Natural killer cell (primary cell): Measurements from ENCODE around the gene PRKCG. TPM values are rescaled to one million over a fixed set of nuclear protein-coding genes. Genes with fewer than 3 reads are reported as not detected.

Experiments used
- ATAC-seq, 3 donors: fragments of 150-1000 bp in 2 of 3; fragments of 200-7000 bp in 1 of 3; cut with Tn5 transposase; 1 replicate in 1 of 3; 2 replicates in 2 of 3; pipeline ENCODE4 v1.10.0; 2021; ENCODE audit warnings: mild to moderate bottlenecking in 2 of 3, moderate library complexity in 2 of 3
- DNase-seq, 2 donors: peaks; one replicate each; pipeline versions ENCODE4 v3.0.0 to v3.0.0-alpha.2; 2013 to 2021; ENCODE audit warnings: mixed read lengths in 1 of 2
- H3K27ac ChIP-seq: one replicate; pipeline ENCODE4 v1.5.1; 2013; ENCODE audit warnings: mild to moderate bottlenecking, low read length
- H3K27me3 ChIP-seq: one replicate; pipeline ENCODE4 v1.6.1; 2013; ENCODE audit warnings: low read length; ENCODE audit not compliant: control insufficient read depth, insufficient read depth
- H3K36me3 ChIP-seq: one replicate; pipeline ENCODE4 v1.6.1; 2013; ENCODE audit warnings: low read length; ENCODE audit not compliant: control insufficient read depth, insufficient read depth
- H3K4me1 ChIP-seq: one replicate; pipeline ENCODE4 v1.6.1; 2013; ENCODE audit warnings: low read length; ENCODE audit not compliant: control insufficient read depth, insufficient read depth
- H3K4me3 ChIP-seq: one replicate; pipeline ENCODE4 v1.5.1; 2013; ENCODE audit warnings: low read length
- H3K9me3 ChIP-seq: one replicate; pipeline ENCODE4 v1.6.1; 2013; ENCODE audit warnings: low read length; ENCODE audit not compliant: control insufficient read depth, insufficient read depth
- H3K27ac Mint-ChIP-seq, 2 donors: one replicate each; pipeline ENCODE4 v1.8.0; 2022; ENCODE audit warnings: mild to moderate bottlenecking in 2 of 2, mixed read lengths in 2 of 2, moderate library complexity in 1 of 2
- H3K27me3 Mint-ChIP-seq, 2 donors: one replicate each; pipeline ENCODE4 v1.8.0; 2022; ENCODE audit warnings: low read depth in 2 of 2, mixed read lengths in 2 of 2
- H3K36me3 Mint-ChIP-seq: one replicate; pipeline ENCODE4 v1.8.0; 2022; ENCODE audit warnings: mixed read lengths
- H3K4me1 Mint-ChIP-seq, 2 donors: one replicate each; pipeline ENCODE4 v1.8.0; 2022; ENCODE audit warnings: mixed read lengths in 2 of 2
- H3K4me3 Mint-ChIP-seq: one replicate; pipeline ENCODE4 v1.8.0; 2022; ENCODE audit warnings: mild to moderate bottlenecking, moderate library complexity, mixed read lengths
- H3K9me3 Mint-ChIP-seq, 2 donors: one replicate each; pipeline ENCODE4 v1.8.0; 2022; ENCODE audit warnings: mixed read lengths in 2 of 2
- WGBS: methylation state at CpG from one replicate; pipeline ENCODE4 v1.1.7; 2013; ENCODE audit warnings: missing lambda C conversion rate; ENCODE audit not compliant: insufficient coverage; 5-methylcytosine and 5-hydroxymethylcytosine counted together
- intact Hi-C: fragments of 100-400 bp; cut with micrococcal nuclease; formaldehyde crosslinking; loops from one replicate; pipeline ENCODE4 v1.14.2; 2022
- total RNA-seq, 4 donors: library from RNA; stranded (reverse); fragments of 120-200 nt in 1 of 4; gene quantifications; one replicate each; pipeline versions ENCODE4 v1.2.3 to v1.2.4, GENCODE V29; 2013 to 2022
- TF ChIP-seq, protein P1 (sequence below): fragments of 200-600 bp; IDR thresholded peaks from one replicate; pipeline ENCODE4 v1.8.0; 2022; ENCODE audit warnings: antibody characterized with exemption

PRKCG gene
- total RNA-seq, 3 donors from 2014 or later (not counting 1 experiment from before 2014, with no cell fraction given) = 0.55 to 2.6 (median 1.5) TPM

- peaks cover 15% of the 10 kb centered on the region for H3K4me1 ChIP-seq
- 74% methylated on average over 18 of the region's 18 CpGs for WGBS
- H3K27me3 ChIP-seq = peaks cover 19% of the 10 kb centered on the region
- Mint-ChIP-seq H3K4me3 (no peak overlapping the region), H3K27me3 (peaks cover 45 to 63% of the 10 kb centered on the region in 2 donors), H3K9me3 (peaks cover 3 to 4% of the 10 kb centered on the region in 2 donors), H3K36me3 (no peaks in the 10 kb centered on the region), H3K27ac (no peak overlapping the region), H3K4me1 (peaks cover 8 to 18% of the 10 kb centered on the region in 2 donors)
- no peak for DNase-seq
- H3K36me3 ChIP-seq = no peaks in the 10 kb centered on the region
- TF ChIP-seq, protein P1, sequence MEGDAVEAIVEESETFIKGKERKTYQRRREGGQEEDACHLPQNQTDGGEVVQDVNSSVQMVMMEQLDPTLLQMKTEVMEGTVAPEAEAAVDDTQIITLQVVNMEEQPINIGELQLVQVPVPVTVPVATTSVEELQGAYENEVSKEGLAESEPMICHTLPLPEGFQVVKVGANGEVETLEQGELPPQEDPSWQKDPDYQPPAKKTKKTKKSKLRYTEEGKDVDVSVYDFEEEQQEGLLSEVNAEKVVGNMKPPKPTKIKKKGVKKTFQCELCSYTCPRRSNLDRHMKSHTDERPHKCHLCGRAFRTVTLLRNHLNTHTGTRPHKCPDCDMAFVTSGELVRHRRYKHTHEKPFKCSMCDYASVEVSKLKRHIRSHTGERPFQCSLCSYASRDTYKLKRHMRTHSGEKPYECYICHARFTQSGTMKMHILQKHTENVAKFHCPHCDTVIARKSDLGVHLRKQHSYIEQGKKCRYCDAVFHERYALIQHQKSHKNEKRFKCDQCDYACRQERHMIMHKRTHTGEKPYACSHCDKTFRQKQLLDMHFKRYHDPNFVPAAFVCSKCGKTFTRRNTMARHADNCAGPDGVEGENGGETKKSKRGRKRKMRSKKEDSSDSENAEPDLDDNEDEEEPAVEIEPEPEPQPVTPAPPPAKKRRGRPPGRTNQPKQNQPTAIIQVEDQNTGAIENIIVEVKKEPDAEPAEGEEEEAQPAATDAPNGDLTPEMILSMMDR = no peak
- no peaks in the 10 kb centered on the region for H3K9me3 ChIP-seq
- no peak for ATAC-seq
- H3K27ac ChIP-seq = no peak overlapping the region
- no peak overlapping the region for H3K4me3 ChIP-seq
- intact Hi-C loops = no loop called here
Observed at GRCh38 chr19:53912653-53913052, 30.7 kb downstream of the PRKCG start.

- Histone ChIP-seq H3K27ac (no peak overlapping the region), H3K4me3 (no peak overlapping the region), H3K9me3 (no peaks in the 10 kb centered on the region), H3K36me3 (no peaks in the 10 kb centered on the region), H3K4me1 (no peaks in the 10 kb centered on the region), H3K27me3 (peaks cover 5% of the 10 kb centered on the region)
- 62% methylated on average over 8 of the region's 8 CpGs for WGBS
- no peak for ATAC-seq
- Mint-ChIP-seq H3K9me3 (peaks cover 0 to 3% of the 10 kb centered on the region in 2 donors), H3K36me3 (no peaks in the 10 kb centered on the region), H3K27me3 (peaks cover 29 to 46% of the 10 kb centered on the region in 2 donors), H3K4me1 (peaks cover 0 to 5% of the 10 kb centered on the region in 2 donors), H3K4me3 (no peak overlapping the region), H3K27ac (no peak overlapping the region)
- no peak for DNase-seq
- TF ChIP-seq, protein P1 = no peak
- intact Hi-C loops = no loop called here
Observed at GRCh38 chr19:53915000-53915399, 33.0 kb downstream of the PRKCG start.

- TF ChIP-seq, protein P1 = no peak
- H3K36me3 Mint-ChIP-seq = no peaks in the 10 kb centered on the region
- peaks cover 3% of the 10 kb centered on the region for H3K27me3 ChIP-seq
- no peaks in the 10 kb centered on the region for H3K4me1 Mint-ChIP-seq
- no peak overlapping the region for H3K27ac ChIP-seq
- no peak overlapping the region for H3K27ac Mint-ChIP-seq
- intact Hi-C loops = no loop called here
- WGBS = 78% methylated on average over 6 of the region's 6 CpGs
- no peak overlapping the region for H3K4me3 ChIP-seq
- H3K27me3 Mint-ChIP-seq = peaks cover 19 to 36% of the 10 kb centered on the region in 2 donors
- H3K9me3 Mint-ChIP-seq = peaks cover 0 to 3% of the 10 kb centered on the region in 2 donors
- H3K4me3 Mint-ChIP-seq = no peak overlapping the region
- H3K4me1 ChIP-seq = no peaks in the 10 kb centered on the region
- H3K36me3 ChIP-seq = no peaks in the 10 kb centered on the region
- no peak for ATAC-seq
- H3K9me3 ChIP-seq = no peaks in the 10 kb centered on the region
- no peak for DNase-seq
Observed at GRCh38 chr19:53916004-53916403, 34.0 kb downstream of the PRKCG start.

DNA sequence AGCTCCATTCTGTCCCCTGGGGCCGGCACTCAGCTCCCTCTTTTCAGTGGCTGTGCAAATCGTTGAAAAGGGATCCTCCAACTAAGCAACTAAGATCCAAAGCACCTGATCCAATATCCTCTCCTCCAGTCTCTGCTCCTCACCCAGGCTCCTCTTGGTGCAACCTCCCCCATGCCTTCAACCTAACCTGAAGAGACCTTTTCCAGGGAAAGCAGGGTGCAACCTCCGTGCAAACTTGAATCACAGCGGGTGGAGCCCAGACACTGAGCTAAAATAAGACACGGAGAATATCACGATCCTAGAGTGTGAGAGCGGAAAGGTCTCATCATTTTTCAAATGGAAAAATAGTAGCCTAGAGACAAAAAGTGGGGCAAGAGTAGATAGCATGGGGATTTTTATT, 35.4 kb downstream of the PRKCG start:
- DNase-seq (no peak), ATAC-seq (no peak)
- Mint-ChIP-seq H3K36me3 (no peaks in the 10 kb centered on the region), H3K27me3 (peaks cover 8 to 23% of the 10 kb centered on the region in 2 donors), H3K4me1 (no peaks in the 10 kb centered on the region), H3K4me3 (no peak overlapping the region), H3K9me3 (peaks cover 0 to 3% of the 10 kb centered on the region in 2 donors), H3K27ac (no peak overlapping the region)
- intact Hi-C loops = no loop called here
- no peaks in the 10 kb centered on the region for H3K9me3 ChIP-seq
- no peaks in the 10 kb centered on the region for H3K4me1 ChIP-seq
- H3K27ac ChIP-seq = no peak overlapping the region
- 88% methylated on average over 7 of the region's 7 CpGs for WGBS
- peaks cover under 1% of the 10 kb centered on the region for H3K27me3 ChIP-seq
- no peaks in the 10 kb centered on the region for H3K36me3 ChIP-seq
- no peak overlapping the region for H3K4me3 ChIP-seq
- TF ChIP-seq, protein P1 = no peak
